Fibroblast of skin of abdomen (primary cell): Measurements from ENCODE around the gene CENPL.
"Not testable (repeated sequence)": the region's sequence is repeated elsewhere in the genome, so short reads cannot be mapped to it uniquely, and the experiment has no call there.

Experiments used
- DNase-seq: peaks from one replicate; pipeline ENCODE4 v3.0.0-alpha.2; 2013

The CENPL gene

DNA sequence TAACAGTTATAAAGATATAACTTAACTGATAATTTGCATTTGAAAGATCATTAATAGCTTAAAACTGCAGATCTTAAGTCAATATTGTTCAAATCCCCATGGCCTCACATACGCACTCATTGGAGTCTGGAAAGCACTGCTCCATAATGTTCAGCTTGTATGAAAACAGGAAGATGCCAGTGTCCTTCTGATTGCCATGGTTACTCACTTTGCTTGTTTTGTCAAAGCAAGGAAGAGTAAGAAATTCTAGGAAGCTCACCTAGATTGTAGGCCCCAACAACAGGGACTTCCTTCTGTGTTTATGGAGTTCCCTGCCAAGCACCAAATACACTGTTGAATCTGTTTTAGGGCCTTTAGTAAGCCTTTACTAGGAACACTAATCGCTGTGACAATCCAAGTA, 32.2 kb upstream of the CENPL start:
- DNase-seq, result no peak

DNA sequence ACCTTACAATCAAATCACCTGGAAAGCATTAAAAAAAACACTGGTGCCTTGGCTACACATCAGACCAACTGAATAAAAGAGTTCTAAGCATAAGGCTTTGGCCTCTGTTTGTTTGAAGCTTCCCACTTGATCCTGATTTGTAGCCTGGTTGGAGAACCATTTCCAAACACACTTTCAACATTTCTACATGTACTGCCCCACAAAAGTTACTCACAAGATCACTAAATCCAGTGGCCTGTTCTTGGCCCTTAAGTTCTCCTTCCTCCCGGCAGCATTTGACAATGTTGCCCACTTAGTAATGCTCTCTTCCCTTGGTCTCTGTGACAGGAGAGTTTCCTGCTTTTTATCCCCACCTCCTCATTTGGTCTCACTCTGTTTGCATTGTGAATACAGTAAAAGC, 31.3 kb upstream of the CENPL start:
- DNase-seq, result no peak

DNA sequence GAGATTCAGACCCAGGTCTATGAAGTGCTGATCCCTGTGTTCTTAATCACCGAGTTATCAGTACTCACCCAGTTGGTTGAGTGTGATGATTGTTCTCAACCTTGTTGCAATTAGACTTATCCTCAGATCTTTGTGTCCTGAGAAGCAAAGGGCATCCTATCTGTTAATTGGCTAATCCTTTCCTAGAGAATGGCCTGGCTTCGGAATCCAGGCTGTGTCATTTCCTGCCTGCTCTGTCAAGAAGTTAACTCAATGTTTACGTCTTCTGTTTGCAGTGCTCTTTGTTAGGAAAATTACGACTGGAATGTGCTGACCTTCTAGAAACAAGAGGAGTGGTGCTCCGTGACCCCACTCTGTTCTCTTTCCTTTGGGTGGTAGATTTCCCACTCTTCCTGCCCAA, 28.4 kb upstream of the CENPL start:
- DNase-seq, result peak; percentile 61

DNA sequence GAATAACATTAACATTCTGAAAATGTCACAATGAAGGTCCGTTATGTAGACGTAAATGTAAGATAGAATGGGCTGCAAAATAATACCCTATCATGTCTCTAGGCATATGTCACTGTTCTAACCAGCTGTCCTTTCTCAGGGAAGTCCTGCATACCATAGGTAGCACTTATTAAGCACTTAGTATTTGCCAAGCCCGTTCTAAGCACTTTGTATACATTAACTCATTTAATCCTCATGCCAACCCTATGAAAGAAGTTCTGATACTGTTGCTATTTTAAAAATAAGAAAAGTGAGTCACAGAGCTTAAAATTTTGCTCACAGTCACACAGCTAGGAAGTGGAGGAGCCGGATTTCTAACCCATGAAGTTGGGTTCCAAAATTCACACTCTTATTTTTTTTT, 27.4 kb upstream of the CENPL start:
- DNase-seq, result no peak

DNA sequence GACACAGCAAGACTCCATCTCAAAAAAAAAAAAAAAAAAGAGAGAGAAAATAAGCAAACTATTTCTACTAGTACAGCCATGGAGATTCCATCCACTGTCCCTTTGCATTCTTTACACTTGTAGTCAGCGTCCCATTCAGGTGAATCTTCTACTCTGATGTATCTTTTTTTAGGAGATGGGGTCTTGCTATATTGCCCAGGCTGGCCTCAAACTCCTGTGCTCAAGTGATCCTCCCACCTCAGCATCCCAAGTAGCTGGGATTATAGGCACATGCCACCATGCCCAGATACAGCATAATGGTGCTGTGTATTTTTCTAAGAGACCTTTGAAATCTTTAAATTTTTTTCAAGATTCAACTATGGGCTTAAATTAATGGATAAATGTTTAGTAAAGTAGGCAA, 8.1 kb upstream of the CENPL start:
- no peak for DNase-seq

DNA sequence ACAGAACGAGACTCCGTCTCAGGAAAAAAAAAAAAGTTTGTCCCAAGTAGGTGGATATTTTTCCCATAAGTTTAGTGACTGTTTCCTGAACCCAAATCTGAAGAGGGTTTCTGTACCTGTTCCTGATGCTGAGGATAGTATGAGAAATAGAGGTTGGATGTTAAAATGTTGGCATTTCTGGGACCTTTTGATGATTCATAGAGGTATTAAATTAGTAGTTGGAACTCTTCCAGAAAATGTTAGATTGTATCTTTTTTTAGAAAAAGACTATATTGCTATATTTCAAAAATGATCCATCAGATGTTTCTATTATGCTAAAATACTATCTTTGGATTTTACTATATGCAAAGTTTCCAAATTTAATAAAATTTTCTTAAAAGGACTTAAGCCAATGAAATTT, 2.9 kb upstream of the CENPL start:
- no peak for DNase-seq

DNA sequence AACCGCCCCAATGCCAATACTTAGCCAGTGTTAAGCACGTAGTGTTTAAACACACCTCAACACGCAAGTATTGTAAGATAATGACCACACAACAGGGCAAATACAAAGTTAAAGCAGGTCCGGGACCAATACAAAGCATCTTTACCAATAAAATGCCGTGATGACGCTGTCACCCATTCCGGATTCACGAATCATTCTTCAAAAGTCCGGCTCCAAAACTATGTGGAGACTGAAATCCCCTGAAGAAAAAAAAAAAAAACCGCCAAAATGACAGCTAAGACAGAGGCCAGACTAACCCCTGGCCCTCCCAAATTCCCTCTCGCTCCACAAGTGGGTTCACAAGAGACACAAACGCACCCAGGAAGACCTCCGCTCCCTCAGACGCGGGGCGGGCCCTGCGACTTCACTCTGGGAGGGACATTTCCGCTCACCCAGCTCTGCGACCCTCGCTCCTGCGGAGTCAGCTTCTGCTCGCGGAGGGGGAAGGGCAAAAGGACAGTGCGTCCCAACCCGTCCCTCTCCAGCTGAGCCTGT, 835 bp downstream of the CENPL start:
- DNase-seq, result no peak

DNA sequence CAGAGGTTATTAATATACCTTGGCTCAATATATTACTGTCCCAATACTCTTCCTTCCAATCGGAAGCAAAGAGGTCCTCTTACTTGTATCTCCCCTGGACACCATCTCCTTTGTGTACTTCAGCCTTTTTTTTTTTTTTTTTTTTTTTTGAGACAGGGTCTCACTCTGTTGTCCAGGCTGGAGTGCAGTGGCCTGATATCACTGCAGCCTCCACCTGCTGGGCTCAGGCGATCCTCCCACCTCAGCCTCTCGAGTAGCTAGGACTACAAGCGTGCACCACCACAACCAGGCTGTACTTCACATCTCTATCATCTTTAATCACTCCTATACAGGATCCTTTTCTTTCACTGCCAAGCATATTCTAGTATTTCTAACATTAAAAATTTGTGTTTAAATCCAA, 3.0 kb downstream of the CENPL start:
- no peak for DNase-seq

DNA sequence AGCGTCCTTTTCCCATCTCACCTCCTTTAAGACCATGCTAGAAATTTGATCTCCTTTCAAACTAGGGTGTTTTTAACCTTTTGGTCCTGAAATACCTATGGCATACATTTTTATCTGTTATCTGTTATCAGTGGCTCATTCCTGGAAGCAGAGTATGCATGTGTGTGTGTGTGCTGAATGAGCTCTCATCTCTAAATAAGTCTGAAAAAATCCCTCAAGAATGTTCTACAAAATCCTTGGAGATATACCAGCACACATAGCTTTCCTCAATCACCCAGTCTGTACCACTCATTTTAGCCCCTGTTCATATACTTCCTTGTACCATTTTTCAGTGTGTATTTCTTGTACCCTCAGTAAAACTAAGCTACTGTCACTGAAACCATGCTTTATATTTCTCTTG, 6.2 kb downstream of the CENPL start:
- DNase-seq, result no peak

DNA sequence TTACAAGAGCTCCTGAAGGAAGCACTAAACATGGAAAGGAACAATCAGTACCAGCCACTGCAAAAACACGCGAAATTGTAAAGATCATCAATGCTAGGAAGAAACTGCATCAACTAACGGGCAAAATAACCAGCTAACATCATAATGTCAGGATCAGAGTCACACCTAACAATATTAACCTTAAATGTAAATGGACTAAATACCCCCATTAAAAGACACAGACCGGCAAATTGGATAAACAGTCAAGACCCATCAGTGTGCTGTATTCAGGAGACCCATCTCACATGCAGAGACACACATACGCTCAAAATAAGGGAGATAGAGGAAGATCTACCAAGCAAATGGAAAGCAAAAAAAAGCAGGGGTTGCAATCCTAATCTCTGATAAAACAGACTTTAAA, 11.0 kb downstream of the CENPL start:
- DNase-seq, result not testable (repeated sequence)

DNA sequence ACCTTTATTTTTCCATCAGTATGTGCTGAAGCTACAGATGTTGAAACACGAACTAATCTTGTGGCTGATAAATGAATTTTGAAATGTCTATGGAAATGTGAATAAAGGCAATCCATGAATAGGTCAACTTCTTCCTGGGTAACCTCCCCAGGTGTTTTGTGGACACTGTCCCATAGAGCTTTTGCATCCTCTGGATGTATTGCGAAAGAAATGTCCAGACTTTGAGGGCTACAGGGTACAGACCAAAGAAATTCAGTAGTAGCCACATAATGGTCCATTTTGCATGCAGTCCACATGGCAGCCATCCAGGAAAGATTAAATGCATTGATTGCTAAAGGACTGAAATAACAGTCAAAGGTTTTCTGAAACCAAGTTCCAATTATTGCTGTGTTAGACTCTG, 21.7 kb downstream of the CENPL start:
- DNase-seq, result no peak

DNA sequence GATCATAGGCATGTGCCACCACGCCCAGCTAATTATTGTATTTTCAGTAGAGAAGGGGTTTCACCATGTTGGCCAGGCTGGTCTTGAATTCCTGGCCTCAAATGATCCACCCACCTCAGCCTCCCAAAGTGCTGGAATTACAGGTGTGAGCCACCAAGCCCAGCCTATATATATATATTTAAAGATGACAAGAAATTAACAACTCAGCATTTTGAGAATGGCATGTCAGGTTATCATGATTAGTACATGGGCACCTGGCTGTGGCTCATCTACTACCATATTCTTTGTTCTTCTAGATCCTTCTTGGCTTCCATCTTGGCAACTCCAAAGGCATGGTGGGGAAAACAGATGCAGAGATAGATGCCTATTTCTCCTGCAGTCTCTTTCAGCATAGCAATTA, 24.7 kb downstream of the CENPL start:
- not testable (repeated sequence) for DNase-seq

DNA sequence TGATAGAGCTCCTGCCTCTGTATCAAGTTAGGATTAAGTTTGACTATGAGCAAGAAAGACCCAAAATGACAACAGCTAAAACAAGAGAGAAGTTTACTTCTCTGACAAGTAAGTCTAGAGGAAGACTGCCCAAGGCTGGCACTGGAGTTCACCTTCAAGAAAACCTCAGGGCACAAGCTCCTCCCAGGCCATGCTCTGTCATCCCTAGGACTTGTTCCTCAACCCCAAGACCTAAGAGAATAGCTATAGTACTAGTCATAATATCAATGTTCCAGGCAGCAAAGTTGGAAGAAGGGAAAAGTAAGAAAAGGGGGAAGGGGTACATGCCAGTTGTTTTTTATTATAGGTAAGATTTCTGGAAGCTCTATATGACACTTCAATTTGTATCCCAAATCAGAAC, 26.6 kb downstream of the CENPL start:
- no peak for DNase-seq

DNA sequence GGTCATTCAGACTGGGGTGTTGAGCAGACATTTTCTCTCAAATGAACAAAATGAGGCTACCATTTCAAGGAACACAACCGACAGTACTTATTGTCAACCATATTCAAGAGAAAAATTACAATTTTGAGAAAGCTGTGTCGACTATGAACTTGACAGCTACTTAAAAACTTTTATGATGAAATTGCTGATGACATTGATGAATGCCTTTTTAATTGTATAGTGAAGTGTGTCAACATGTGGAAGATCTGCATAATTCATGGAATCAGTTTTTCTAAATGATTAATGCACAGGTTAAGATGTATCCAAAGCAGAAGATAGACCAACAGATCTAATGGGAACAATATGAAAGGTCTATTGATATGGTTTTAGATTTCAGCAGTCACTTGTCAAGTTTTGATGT, 34.8 kb downstream of the CENPL start:
- no peak for DNase-seq

DNA sequence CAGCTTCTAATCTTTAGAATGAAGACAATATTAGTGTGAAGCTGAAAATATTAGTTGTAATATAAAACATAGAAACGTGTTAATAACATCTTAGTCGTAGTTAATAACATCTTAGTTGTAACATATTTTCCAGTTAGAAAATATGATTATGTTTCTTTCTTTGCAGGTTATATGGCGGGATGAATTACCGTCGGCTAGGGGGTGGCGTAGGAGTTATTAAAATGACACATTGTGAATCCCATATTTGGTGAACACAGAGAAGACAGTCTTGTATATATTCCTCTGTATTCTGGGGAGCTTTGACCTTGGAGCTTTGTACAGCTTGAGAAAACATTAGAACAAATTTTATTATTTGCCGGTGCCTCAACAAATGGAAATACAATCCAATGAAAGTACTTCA, 39.7 kb downstream of the CENPL start:
- DNase-seq, result no peak

DNA sequence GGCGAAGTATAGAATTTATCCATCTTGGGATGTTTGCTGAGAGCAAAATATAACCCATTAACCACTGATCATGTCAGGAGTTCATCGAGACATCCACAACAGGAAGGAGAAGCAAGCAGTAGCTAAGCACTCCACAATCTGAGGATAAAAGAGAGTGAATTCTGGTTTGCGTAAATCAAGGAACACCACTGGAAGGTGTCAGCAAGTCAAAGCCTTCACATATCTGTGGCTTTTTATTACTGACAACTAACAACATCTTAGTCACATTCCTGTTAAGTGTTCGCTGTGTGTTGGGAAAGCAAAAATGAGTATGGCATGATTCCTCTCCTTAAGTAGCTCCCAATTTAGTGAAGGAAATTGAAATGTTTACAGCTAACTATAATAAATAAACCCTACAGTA, 44.7 kb downstream of the CENPL start:
- DNase-seq, result peak; percentile 37

DNA sequence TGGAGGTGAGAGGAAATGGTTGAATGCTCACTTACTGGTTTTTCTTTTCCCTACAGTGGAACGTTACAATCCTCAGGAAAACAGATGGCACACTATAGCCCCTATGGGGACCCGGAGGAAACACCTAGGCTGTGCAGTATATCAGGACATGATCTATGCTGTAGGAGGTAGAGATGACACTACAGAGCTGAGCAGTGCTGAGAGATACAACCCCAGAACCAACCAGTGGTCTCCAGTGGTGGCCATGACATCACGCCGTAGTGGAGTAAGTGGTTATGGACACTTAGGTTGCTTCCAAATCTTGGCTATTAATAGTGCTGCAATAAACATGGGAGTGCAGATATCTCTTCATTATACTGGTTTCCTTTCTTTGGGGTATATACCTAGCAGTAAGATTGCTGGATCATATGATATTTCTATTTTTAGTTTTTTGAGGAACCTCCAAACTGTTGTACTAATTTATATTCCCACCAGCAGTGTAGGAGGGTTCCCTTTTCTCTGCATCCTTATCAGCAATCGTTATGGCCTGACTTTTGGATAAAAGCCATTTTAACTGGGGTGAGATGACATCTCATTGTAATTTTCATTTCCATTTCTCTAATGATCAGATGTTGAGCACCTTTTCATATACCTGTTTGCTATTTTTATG, 49.0 kb downstream of the CENPL start:
- DNase-seq, result no peak

DNA sequence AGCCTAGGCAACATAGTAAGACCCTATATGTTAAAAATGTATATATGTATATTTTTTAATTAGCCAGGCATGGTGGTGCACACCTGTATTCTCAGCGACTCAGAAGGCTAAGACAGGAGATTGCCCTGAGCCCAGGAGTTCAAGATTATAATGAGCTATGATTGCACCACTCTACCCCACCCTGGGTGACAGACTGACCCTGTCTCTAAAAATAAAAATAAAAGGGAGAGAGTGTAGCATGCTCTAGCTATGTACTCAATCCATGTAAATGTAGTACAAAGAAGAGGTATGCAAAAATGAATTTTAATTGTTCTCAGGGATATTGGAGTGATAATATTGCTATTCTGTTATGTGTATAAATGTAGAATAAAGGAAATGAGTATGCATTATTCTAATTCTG, 53.1 kb downstream of the CENPL start:
- no peak for DNase-seq

DNA sequence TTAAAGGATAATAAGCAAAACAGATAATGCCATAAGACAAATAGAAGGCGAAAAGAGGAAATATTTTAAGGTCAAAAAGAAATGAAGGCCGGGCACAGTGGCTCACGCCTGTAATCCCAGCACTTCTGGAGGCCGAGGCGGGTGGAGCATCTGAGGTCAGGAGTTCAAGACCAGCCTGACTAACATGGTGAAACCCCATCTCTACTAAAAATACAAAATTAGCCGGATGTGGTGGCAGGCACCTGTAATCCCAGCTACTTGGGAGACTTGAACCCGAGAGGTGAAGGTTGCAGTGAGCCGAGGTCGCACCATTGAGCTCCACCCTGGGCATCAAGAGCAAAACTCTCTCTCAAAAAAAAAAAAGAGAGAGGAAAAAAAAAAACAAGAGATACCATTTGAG, 54.4 kb downstream of the CENPL start:
- not testable (repeated sequence) for DNase-seq

DNA sequence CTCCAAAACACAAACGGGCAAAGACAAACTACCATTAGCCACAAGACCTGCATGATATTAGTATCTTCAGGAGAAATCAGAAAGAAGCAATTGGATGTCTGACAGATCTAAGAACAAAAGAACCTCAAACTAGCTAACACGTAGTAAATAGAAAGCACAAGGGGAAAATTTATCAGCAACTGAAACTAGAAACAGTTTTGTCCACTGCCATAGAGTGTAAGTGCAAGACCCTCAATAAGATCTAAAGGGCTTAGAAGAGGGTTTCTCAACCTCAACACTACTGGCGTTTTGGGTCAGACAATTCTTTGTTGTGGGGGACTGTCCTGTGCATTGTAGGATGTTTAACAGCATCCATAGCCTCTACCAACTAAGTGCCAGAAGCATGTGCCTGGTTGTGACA, 55.9 kb downstream of the CENPL start:
- DNase-seq, result no peak

DNA sequence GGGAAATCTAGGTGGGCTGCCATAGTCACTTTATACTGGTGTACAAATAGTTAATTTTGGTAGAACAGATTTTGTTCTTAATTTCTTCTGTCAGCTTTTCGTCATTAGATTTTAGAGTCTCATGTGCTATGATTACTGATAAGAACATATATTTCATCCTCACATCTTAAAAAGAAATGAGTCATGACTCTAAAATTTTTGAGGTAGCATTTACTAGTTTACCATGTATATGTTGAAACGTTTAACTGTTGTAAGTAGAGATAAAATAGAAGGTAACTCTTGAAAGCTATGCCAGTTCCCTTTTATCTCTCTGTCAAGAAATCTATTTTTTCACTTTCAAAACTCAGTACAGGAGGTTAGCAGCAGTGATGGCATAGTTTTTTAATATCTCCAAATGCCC, 56.5 kb downstream of the CENPL start:
- DNase-seq, result no peak

DNA sequence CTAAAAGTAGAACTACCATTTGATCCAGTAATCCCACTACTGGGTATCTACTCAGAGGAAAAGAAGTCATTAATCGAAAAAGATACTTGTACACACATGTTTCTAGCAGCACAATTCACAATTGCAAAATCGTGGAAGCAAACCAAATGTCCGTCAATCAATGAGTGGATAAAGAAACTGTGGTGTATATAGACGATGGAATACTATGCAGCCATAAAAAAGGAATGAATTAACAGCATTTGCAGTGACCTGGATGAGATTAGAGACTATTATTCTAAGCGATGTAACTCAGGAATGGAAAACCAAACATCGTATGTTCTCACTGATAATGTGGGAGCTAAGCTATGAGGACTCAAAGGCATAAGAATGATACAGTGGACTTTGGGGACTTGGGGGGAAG, 60.4 kb downstream of the CENPL start:
- DNase-seq, result not testable (repeated sequence)

DNA sequence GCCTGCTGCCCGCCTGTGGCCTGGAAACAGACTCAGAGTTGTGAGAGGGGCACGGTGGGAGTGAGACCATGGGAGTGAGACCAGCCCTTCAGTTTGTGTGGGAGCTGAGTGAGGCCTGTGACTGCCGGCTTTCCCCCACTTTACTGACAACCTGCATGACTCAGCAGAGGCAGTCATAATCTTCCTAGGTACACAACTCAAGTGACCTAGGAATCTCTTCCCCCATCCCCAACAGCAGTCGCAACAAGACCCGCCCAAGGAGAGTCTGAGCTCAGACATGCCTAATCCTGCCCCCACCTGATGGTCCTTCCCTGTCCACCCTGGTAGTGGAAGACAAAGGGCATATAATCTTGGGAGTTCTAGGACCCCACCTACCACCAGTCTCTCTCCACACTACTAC, 65.7 kb downstream of the CENPL start:
- no peak for DNase-seq

DNA sequence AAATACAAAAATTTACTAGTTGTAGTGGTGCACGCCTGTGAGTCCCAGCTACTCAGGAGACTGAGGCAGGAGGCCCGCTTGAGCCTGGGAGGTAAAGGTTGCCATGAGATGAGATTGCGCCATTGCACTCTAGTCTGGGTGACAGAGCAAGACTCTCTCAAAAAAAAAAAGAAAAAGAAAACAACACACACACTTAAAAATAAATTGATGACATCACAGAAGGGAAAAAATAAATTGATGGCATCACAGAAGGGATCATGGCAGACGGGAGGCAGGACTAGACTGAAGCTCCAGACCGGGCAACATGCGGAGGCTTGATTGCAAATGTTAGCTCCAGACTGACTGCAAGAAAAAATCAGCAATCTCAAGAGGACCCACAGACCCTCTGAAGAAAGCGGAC, 66.6 kb downstream of the CENPL start:
- no peak for DNase-seq

DNA sequence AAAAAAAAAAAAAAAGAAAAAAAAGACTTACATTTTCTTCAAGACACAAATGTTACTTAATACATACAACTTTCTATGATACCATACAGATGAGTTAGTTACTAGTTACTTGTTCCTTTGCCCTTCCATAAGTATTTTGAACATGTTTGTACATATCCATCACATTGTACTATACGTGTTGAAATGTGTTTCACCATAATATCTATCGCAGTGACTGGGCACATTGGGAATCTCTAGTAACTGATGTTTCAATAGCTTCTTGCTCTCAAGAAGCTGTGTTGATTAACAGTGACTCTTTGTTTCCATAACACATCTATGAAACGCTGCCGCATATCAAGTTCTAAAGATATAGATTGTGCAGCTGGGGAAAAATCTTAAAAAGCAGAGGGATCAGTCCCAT, 67.0 kb downstream of the CENPL start:
- no peak for DNase-seq
